ENCODE results near the gene ARHGEF7.

- TF ChIP-seq POLR2A (IDR thresholded peaks at IDR 0.05; ENCODE audit: low read depth, low read length) (no peak), POLR2AphosphoS5 (IDR thresholded peaks at IDR 0.05; ENCODE audit: low read depth, low read length) (no peak), TAF1 (IDR thresholded peaks at IDR 0.05; ENCODE audit: borderline replicate concordance, low read depth, low read length) (no peak)
Measured at GRCh38 chr13:111117289-111117688, 2.2 kb downstream of the ARHGEF7 start.
